Upper lobe of right lung (tissue), 1 donor: ENCODE measurements around the gene ATP5F1B. TPM values are rescaled to one million over a fixed set of nuclear protein-coding genes. Genes with fewer than 3 reads are reported as not detected.

Experiments used
- ATAC-seq: fragments of 200-7000 bp; cut with Tn5 transposase; one replicate; pipeline ENCODE4 v1.9.1; 2020; ENCODE audit warnings: mild to moderate bottlenecking, moderate library complexity
- DNase-seq: peaks from one replicate; pipeline ENCODE4 v3.0.0-alpha.2; 2020
- H3K27ac ChIP-seq: fragments of 200-600 bp; one replicate; pipeline ENCODE4 v1.8.0; 2022
- H3K27me3 ChIP-seq: fragments of 200-600 bp; one replicate; pipeline ENCODE4 v1.8.0; 2022; ENCODE audit warnings: mild to moderate bottlenecking
- H3K36me3 ChIP-seq: fragments of 200-600 bp; one replicate; pipeline ENCODE4 v1.8.0; 2022
- H3K4me1 ChIP-seq: fragments of 200-600 bp; one replicate; pipeline ENCODE4 v1.8.0; 2022
- H3K4me3 ChIP-seq: fragments of 200-600 bp; one replicate; pipeline ENCODE4 v1.8.0; 2022; ENCODE audit warnings: mild to moderate bottlenecking
- H3K9me3 ChIP-seq: fragments of 200-600 bp; one replicate; pipeline ENCODE4 v1.8.0; 2022
- intact Hi-C: fragments of 100-400 bp; cut with DNase I; formaldehyde crosslinking; loops from one replicate; pipeline ENCODE4 v1.11.0; 2022
- total RNA-seq: library from RNA; stranded (reverse); fragmentation: NEBNext Ultra II Directional; extraction: Animal tissue kit (Norgen Biotek cat#: 25700); gene quantifications from one replicate; pipeline ENCODE4 v1.2.1, GENCODE V29; 2021
- TF ChIP-seq, protein P1 (sequence below): fragments of 200-600 bp; IDR thresholded peaks from one replicate; pipeline ENCODE4 v1.8.0; 2022; ENCODE audit warnings: antibody characterized with exemption
- donor health status: DM: no; HTN: yes; CAD: no; lungs with severe emphysema.

Gene ATP5F1B
- total RNA-seq, 1 donor from 2014 or later, result 338 TPM

DNA sequence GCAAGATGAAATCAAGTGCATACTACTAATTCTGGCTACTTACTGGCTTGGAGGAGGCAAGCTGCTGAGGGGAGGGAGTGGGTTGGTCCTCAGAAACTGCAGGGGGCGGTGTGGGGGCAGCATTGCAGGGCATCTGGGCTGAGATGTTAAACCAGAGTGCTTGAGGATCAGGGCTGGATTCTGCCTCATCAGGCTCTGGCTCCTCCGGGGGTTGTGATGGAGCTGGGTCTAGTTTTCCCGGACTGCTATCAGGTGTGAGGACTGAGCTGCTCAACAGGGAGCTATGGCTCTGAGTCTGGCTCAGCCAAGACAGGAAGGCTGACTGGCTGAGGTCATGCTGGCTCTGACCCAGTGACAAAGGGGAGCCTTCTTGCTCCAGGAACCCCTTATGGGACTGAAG is 44.3 kb downstream of the ATP5F1B start:
- Histone ChIP-seq H3K27ac (no peak overlapping the region), H3K4me3 (no peak overlapping the region), H3K4me1 (peaks cover 19% of the 10 kb centered on the region), H3K36me3 (peaks cover 98% of the 10 kb centered on the region), H3K27me3 (no peaks in the 10 kb centered on the region), H3K9me3 (no peaks in the 10 kb centered on the region)
- TF ChIP-seq, protein P1, sequence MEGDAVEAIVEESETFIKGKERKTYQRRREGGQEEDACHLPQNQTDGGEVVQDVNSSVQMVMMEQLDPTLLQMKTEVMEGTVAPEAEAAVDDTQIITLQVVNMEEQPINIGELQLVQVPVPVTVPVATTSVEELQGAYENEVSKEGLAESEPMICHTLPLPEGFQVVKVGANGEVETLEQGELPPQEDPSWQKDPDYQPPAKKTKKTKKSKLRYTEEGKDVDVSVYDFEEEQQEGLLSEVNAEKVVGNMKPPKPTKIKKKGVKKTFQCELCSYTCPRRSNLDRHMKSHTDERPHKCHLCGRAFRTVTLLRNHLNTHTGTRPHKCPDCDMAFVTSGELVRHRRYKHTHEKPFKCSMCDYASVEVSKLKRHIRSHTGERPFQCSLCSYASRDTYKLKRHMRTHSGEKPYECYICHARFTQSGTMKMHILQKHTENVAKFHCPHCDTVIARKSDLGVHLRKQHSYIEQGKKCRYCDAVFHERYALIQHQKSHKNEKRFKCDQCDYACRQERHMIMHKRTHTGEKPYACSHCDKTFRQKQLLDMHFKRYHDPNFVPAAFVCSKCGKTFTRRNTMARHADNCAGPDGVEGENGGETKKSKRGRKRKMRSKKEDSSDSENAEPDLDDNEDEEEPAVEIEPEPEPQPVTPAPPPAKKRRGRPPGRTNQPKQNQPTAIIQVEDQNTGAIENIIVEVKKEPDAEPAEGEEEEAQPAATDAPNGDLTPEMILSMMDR, result no peak
- ATAC-seq (no peak), DNase-seq (no peak)
- intact Hi-C loops, result no loop called here

DNA sequence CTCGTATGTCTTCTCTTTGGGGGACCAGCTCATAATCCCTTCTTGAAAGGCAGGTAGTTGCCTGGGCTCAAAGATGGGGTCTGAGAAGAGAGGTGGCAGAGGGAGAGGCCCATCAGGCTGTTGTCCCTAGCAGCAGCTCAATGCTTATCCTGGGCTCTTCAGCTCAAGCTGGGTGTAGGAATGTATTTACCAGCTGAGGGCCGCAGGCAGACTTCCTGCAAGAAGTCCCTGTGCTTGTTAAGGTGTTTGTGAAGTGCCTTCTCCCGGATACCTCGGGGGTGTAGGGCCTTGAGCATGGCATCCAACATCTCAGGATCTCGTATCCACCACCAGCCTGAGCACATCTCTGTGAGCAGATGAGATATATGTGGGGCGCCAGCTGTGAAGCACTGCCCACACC is 45.0 kb downstream of the ATP5F1B start:
- TF ChIP-seq, protein P1, result no peak

DNA sequence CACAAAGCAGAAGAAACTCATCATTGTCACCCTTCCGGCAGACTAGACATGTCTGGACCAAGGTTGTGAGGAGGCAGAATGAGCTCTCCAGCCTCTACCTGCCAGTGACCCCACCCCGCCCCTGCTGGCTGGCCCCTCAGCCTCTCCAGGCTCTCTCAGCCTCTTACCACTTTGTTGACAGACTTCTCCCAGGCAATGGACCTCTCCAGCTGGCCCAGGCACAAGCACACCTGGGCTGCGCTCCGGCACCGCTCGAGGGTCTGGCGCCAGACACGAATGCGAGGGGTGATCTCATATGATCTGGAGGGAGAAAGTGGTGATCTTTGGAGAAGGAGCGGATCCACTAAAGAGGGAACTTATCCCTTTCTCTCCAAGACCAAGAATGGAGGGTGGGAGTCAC is 46.0 kb downstream of the ATP5F1B start:
- no peaks in the 10 kb centered on the region for H3K27me3 ChIP-seq
- DNase-seq (peak; percentile 81), ATAC-seq (peak; percentile 80)
- TF ChIP-seq, protein P1, result no peak
- H3K9me3 ChIP-seq, result no peaks in the 10 kb centered on the region
- no peak overlapping the region for H3K4me3 ChIP-seq
- peaks cover 98% of the 10 kb centered on the region for H3K36me3 ChIP-seq
- intact Hi-C loops, result no loop called here
- H3K27ac ChIP-seq, result no peak overlapping the region
- peaks cover 19% of the 10 kb centered on the region for H3K4me1 ChIP-seq

More for the DNA sequence above, 45.0 kb downstream of the ATP5F1B start:
- DNase-seq, result no peak
- H3K4me1 ChIP-seq, result peaks cover 19% of the 10 kb centered on the region
- H3K27ac ChIP-seq, result peak overlapping the region; percentile 14
- H3K4me3 ChIP-seq, result no peak overlapping the region
- ATAC-seq, result peak; percentile 52
- H3K36me3 ChIP-seq, result peaks cover 98% of the 10 kb centered on the region
- intact Hi-C loops, result no loop called here
- no peaks in the 10 kb centered on the region for H3K27me3 ChIP-seq
- no peaks in the 10 kb centered on the region for H3K9me3 ChIP-seq

DNA sequence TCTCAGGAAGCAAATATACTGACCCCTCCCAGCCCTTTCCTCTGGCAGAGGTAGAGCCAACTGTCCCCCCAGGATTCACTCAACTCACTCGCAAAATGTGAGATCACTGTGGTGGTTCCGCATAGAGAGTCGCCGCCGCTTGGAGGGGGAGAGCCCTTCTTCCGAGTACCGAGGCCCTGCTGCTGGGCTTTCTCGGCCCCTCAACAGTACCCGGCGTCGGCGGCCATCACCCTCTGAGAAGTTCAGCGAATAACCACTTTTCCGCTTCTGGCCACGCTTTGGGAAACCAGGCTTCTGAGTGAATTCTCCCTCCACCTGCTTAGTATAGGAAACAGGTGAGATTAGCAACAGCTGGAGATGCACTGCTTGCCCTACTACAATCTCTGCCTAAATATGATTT is 46.7 kb downstream of the ATP5F1B start:
- H3K4me3 ChIP-seq, result no peak overlapping the region
- intact Hi-C loops, result no loop called here
- ATAC-seq (no peak), DNase-seq (no peak)
- H3K9me3 ChIP-seq, result no peaks in the 10 kb centered on the region
- TF ChIP-seq, protein P1, result no peak
- H3K27me3 ChIP-seq, result no peaks in the 10 kb centered on the region
- peaks cover 90% of the 10 kb centered on the region for H3K36me3 ChIP-seq
- peaks cover 24% of the 10 kb centered on the region for H3K4me1 ChIP-seq
- no peak overlapping the region for H3K27ac ChIP-seq

- Histone ChIP-seq H3K9me3 (no peaks in the 10 kb centered on the region), H3K36me3 (peaks cover 68% of the 10 kb centered on the region), H3K4me1 (peaks cover 21% of the 10 kb centered on the region), H3K27me3 (no peaks in the 10 kb centered on the region), H3K27ac (peak overlapping the region; percentile 55), H3K4me3 (no peak overlapping the region)
- DNase-seq, result no peak
- ATAC-seq, result peak; percentile 36
- TF ChIP-seq, protein P1, result no peak
- intact Hi-C loops, result no loop called here
These were observed 49.0 kb downstream of the ATP5F1B start for GRCh38 chr12:56596815-56597214.
